Breast epithelium (tissue), 4 donors: ENCODE results near the gene CDH26. TPM values are rescaled to one million over a fixed set of nuclear protein-coding genes. Genes with fewer than 3 reads are reported as not detected.

Source experiments
- DNase-seq, 2 donors: peaks; one replicate each; pipeline ENCODE4 v3.0.0-alpha.2; 2019; ENCODE audit warnings: low spot score in 2 of 2
- H3K27ac ChIP-seq, 2 donors: fragments of 200-600 bp; sonication (generic) in 1 of 2; one replicate each; pipeline ENCODE4 v1.5.1; 2016 to 2019; ENCODE audit warnings: mild to moderate bottlenecking in 1 of 2
- H3K27me3 ChIP-seq, 2 donors: fragments of 200-600 bp; sonication (generic) in 1 of 2; one replicate each; pipeline versions ENCODE4 v1.5.1 to v1.6.0; 2017 to 2019; ENCODE audit warnings: control low read depth in 1 of 2, mild to moderate bottlenecking in 1 of 2
- H3K36me3 ChIP-seq: fragments of 200-600 bp; one replicate; pipeline ENCODE4 v1.5.1; 2019
- H3K4me1 ChIP-seq, 2 donors: fragments of 200-600 bp; sonication (generic); one replicate each; pipeline ENCODE4 v1.5.1; 2016 to 2019; ENCODE audit warnings: control low read depth in 1 of 2
- H3K4me3 ChIP-seq, 3 donors: fragments of 200-600 bp; sonication (generic); 1 replicate in 2 of 3; 2 replicates in 1 of 3; pipeline ENCODE4 v1.5.1; 2016 to 2019; ENCODE audit warnings: mild to moderate bottlenecking in 3 of 3, moderate library complexity in 2 of 3
- H3K9me3 ChIP-seq, 2 donors: fragments of 200-600 bp; sonication (generic) in 1 of 2; one replicate each; pipeline ENCODE4 v1.5.1; 2016 to 2019; ENCODE audit warnings: control low read depth in 1 of 2
- POLR2A ChIP-seq: fragments of 450-650 bp; IDR thresholded peaks from one replicate; pipeline ENCODE4 v1.6.1; 2016; ENCODE audit warnings: antibody characterized with exemption, mild to moderate bottlenecking, moderate library complexity
- POLR2AphosphoS5 ChIP-seq, 3 donors: sonication (generic); formaldehyde crosslinking; IDR thresholded peaks; one replicate each; pipeline ENCODE4 v1.6.1; 2017; ENCODE audit warnings: antibody characterized with exemption in 3 of 3
- intact Hi-C: fragments of 100-400 bp; cut with DNase I; formaldehyde crosslinking; loops from one replicate; pipeline ENCODE4 v1.15.1; 2023; ENCODE audit warnings: low total_unique reads
- total RNA-seq, 3 donors: library from RNA; depleted of rRNA; stranded (reverse); fragments of >200 nt; gene quantifications; one replicate each; pipeline ENCODE4 v1.1.0, GENCODE V29; 2016
- TF ChIP-seq, protein P1 (sequence below), 3 donors: fragments of 450-650 bp; IDR thresholded peaks; one replicate each; pipeline ENCODE4 v1.5.1; 2016 to 2017; ENCODE audit warnings: antibody characterized with exemption in 3 of 3, mild to moderate bottlenecking in 3 of 3, moderate library complexity in 3 of 3

CDH26 gene
- total RNA-seq, 3 donors from 2014 or later, result 1.6 to 3.1 (median 2.1) TPM

DNA sequence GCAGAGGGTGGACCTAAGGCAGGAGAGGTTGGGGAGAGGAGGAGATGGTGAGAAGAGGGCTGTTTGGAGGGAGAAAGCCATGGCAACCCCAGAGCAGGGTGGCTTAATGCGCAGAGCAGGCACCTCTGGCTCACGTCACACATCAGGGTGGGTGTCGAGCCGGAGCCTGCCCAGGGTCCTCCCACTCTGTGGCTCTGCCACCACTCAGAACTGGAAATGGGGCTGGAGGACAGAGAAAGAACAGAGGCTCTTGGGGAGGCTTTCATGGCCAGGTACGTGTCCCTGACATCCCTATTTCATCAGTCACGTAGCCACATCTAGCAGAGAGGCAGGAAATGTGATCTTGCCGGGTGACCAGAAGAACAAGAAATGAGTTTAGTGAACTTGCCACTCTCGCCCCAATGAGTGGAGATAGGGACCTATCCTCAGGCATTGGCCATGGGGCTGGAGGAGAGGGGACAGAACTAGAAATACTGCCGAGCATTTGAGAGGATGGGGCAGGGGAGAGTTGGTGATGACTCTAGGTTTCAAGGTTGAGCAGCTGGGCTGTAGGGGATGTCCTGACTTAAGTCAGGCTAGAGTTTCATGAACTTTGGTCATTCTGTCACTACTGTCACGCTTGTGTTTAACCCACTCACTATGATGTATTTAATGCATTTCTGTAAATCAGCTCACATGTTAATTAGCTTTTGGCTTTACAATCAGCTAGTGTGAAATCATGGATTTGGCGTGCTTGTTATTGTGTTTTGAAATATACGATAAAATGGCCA, 52.7 kb downstream of the CDH26 start:
- Histone ChIP-seq H3K9me3 (peaks cover 0 to 4% of the 10 kb centered on the region in 2 donors), H3K27ac (no peak overlapping the region), H3K4me3 (no peak overlapping the region), H3K4me1 (no peaks in the 10 kb centered on the region), H3K27me3 (no peaks in the 10 kb centered on the region), H3K36me3 (no peaks in the 10 kb centered on the region)
- no peak for DNase-seq
- intact Hi-C loops, result loop anchor here (10.0 kb wide), 1 partner anchor 196 kb away; no protein-coding TSS in a partner anchor
- TF ChIP-seq, protein P1, sequence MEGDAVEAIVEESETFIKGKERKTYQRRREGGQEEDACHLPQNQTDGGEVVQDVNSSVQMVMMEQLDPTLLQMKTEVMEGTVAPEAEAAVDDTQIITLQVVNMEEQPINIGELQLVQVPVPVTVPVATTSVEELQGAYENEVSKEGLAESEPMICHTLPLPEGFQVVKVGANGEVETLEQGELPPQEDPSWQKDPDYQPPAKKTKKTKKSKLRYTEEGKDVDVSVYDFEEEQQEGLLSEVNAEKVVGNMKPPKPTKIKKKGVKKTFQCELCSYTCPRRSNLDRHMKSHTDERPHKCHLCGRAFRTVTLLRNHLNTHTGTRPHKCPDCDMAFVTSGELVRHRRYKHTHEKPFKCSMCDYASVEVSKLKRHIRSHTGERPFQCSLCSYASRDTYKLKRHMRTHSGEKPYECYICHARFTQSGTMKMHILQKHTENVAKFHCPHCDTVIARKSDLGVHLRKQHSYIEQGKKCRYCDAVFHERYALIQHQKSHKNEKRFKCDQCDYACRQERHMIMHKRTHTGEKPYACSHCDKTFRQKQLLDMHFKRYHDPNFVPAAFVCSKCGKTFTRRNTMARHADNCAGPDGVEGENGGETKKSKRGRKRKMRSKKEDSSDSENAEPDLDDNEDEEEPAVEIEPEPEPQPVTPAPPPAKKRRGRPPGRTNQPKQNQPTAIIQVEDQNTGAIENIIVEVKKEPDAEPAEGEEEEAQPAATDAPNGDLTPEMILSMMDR (IDR thresholded peaks at IDR 0.05), result no peak
- no peak for TF ChIP-seq POLR2AphosphoS5 (IDR thresholded peaks at IDR 0.05)
- TF ChIP-seq POLR2A, result no peak

DNA sequence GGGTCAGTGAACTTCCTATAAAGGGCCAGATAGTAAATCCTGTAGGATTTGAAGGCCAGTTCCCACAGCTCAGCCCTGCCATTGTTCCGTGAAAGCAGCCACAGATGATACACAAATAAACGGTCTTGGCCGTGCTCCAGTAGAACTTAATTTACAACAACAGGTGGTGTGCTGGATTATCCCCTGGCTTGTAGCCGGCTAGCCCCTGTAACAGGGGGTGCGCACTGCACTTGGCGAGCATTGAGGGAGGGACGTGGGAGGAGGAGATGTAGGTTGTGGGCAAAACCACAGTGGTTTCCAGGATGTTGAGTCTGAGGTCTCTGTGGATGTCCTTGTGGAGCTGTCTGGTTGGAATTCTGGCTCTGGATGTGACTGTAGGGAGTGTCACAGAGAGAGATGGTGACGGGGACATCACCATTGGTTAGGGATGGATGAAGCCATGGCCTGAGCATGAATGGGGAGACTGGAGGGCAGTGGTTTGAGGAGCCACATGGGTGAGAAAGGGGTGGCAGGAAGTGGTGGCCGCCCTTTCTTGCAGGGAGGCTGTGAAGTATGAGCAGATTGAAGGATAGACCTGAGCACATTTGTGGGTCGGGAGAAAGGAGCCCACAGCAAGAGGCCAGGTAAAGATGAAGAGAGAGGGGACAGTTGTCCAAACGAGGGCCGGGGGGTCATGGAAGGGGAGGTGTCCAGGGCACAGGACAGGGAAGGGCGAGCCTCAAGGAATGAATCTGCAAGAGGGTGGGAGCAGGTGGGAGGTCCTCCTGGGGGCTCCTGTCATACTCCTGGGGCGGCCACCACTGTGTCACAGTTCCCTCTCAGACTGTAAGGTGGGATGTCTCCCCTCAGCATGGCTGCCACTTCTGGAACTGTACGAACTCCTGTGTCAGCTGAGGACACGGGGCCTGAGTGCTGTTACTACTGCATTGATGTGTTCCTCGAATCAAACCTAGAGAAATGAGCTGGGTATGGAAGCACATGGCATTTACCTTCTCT, 53.6 kb downstream of the CDH26 start:
- no peak overlapping the region for H3K4me3 ChIP-seq
- H3K27me3 ChIP-seq, result no peaks in the 10 kb centered on the region
- no peak overlapping the region for H3K27ac ChIP-seq
- TF ChIP-seq POLR2A (no peak), POLR2AphosphoS5 (IDR thresholded peaks at IDR 0.05) (no peak)
- TF ChIP-seq, protein P1 (IDR thresholded peaks at IDR 0.05), result no peak
- H3K4me1 ChIP-seq, result no peaks in the 10 kb centered on the region
- DNase-seq, result no peak
- no peaks in the 10 kb centered on the region for H3K36me3 ChIP-seq
- peaks cover 0 to 7% of the 10 kb centered on the region in 2 donors for H3K9me3 ChIP-seq
- intact Hi-C loops, result loop anchor here (10.0 kb wide), 1 partner anchor 197 kb away; no protein-coding TSS in a partner anchor

DNA sequence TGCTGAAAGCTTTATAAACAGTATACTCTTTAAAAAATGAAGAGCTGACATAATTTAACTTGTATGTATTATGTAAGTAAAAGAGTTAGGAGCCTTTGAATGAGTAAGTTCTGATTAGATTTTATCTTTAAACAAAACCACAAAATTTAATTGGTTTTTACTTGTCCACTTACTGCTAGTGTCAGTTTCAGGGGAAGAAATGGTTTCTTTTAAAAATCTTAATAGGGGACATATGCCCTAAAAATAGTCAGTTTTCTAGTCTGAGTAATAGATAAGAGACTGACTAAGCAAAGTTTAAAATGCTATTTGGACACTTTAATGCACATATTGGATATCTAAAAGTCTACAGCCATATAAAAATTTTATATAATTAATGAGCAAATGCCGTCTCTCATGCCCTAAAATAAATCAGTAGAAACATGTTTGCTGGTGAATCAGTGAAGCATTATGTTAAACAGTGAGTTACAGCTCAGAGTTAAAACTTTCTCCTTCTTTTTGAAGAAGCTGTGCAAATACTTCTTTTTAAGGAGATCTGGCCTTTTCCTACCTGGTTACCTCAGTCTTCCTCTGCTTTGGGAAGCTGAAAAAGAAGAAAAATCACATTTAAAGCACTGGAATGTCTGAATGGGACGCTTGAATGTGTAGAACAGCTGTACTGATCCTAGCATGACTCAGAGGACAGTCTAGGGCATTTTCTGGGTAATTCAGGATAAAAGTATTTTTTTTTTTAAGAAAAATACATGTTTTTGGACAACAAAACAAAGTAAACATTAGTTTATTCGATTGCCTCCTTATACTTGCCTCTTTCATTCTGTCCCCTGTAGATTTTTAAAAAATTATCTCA, 55.3 kb downstream of the CDH26 start:
- intact Hi-C loops, result loop anchor here (10.0 kb wide), 1 partner anchor 199 kb away; no protein-coding TSS in a partner anchor
- TF ChIP-seq, protein P1 (IDR thresholded peaks at IDR 0.05), result no peak
- TF ChIP-seq POLR2AphosphoS5 (IDR thresholded peaks at IDR 0.05) (no peak), POLR2A (no peak)
- Histone ChIP-seq H3K36me3 (no peaks in the 10 kb centered on the region), H3K27me3 (no peaks in the 10 kb centered on the region), H3K27ac (no peak overlapping the region), H3K4me3 (no peak overlapping the region), H3K4me1 (no peaks in the 10 kb centered on the region), H3K9me3 (peaks cover 0 to 7% of the 10 kb centered on the region in 2 donors)
- DNase-seq, result no peak

DNA sequence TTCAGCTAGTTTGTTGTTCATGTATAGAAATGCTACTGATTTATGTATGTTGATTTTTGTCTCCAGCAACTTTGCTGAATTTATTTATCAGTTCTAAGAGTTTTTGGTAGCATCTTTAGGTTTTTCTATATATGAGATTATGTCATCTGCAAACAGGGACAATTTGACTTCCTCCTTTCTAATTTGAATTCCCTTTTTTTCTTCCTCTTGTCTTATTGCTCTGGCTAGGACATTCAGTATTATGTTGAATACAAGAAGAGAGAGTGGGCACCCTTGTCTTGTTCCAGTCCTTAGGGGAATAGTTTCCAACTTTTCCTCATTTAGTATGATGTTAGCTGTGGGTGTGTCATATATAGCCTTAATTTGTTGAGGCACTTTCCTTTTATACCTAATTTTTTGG, 58.2 kb downstream of the CDH26 start:
- peaks cover 0 to 7% of the 10 kb centered on the region in 2 donors for H3K9me3 ChIP-seq
- intact Hi-C loops, result loop anchor here (10.0 kb wide), 1 partner anchor 202 kb away; no protein-coding TSS in a partner anchor

More for the DNA sequence above, 58.2 kb downstream of the CDH26 start:
- H3K4me1 ChIP-seq, result no peaks in the 10 kb centered on the region
- H3K27ac ChIP-seq, result no peak overlapping the region
- no peak for DNase-seq
- no peaks in the 10 kb centered on the region for H3K36me3 ChIP-seq
- H3K27me3 ChIP-seq, result no peaks in the 10 kb centered on the region
- no peak for TF ChIP-seq POLR2AphosphoS5 (IDR thresholded peaks at IDR 0.05)
- TF ChIP-seq, protein P1 (IDR thresholded peaks at IDR 0.05), result no peak
- no peak for TF ChIP-seq POLR2A
- no peak overlapping the region for H3K4me3 ChIP-seq
